Hippocampal formation (tissue), 2 donors: ENCODE results near the gene LRP11.
"Not testable (repeated sequence)": the region's sequence is repeated elsewhere in the genome, so short reads cannot be mapped to it uniquely, and the experiment has no call there.

Source experiments
- DNase-seq, 2 donors: peaks; one replicate each; lab custom pipeline; 2025; lab: John Stamatoyannopoulos, UW

The LRP11 gene

DNA sequence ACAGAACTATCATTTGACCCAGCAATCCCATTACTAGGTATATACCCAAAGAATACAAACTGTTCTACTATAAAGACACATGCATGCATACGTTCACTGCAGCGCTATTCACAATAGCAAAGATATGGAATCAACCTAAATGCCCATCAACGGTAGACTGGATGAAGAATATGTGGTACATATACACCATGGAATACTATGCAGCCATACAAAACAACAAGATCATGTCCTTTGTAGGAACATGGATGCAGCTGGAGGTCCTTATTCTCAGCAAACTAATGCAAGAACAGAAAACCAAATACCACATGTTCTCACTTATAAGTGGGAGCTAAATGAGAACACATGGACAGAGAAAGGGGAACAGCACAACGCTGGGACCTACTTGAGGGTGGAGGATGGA lies 15.8 kb downstream of the LRP11 start:
- not testable (repeated sequence) for DNase-seq

DNA sequence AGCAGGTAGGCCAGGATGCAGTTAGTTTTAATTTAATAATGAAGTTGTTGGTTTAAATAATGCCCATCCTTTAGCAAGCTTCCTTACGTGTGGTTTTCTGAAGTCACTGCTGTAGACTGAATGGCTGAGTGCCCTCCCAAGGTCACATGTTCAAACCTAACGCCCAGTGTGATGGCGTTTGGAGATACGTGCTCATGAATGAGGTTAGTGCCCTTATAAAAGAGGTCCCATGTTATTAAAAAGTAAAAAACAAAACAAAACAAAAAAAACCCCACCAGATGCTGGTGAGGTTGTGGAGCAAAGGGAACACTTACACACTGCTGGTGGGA lies 16.3 kb downstream of the LRP11 start:
- no peak for DNase-seq

DNA sequence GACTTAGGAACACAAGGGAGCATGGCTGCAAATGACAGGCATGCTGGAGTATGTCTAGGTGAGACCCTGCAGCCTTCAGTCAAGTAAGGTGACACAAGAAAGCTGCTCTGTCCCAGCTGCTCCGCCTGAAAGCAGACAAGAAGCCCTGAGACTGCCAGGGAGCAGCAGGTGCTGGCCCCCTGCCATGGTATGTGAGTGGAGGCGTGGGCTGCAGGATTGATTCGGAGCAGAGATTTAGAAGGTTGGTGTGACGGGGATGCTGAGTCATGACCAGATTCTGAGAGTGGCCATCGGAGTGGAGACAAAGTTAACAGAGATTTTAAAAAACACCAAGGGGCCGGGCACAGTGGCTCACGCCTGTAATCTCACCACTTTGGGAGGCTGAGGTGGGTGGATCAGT lies 17.8 kb downstream of the LRP11 start:
- DNase-seq: no peak

DNA sequence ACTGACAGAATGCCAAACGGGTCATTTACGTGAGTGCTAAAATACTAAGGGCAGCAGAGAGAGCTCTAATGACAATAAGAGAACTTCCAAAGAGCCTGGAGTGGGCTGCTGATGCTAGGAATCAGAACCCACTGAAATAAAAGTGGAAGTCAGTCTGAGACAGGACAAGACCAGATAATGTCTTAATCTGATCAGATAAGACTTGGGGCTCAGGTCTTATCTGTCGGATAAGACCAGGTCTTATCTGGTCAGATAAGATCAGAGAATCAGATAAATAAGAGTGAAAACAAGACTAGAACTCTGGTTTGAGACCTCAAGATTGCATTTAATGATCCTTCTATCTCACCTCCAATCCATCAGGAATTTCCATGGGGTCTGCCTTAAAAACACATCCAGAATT lies 18.6 kb downstream of the LRP11 start:
- DNase-seq: no peak

DNA sequence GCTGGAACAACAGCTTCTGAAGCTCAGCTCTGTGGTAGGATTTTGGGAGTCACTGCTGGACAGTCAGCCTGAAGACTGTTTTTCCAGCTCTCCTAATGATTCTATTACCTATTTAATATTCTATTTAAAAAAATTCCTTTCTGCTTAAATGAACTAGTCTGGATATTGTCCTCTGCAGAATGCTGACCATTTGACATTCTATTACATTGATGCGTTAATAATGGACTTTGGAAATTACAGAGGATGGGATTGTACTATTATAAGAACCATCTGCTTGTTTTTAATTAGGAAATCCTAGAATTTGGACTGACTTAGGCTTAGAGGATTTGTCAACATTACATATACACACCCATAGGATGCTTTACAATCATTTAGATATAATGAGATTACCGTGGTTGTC lies 19.7 kb downstream of the LRP11 start:
- no peak for DNase-seq

DNA sequence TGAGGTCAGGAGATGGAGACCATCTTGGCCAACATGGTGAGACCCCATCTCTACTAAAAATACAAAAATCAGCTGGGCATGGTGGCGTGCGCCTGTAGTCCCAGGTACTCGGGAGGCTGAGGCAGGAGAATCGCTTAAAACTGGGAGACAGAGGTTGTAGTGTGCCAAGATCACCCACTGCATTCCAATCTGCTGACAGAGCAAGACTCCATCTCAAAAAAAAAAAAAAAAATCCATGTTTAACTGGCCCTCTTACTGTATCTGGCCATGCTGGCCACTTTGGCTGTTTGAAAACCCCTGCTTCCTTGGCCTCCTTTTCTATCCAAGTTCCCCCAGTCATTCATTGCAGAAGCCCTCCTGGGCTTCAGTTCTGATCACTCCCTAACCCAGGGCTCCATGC lies 20.1 kb downstream of the LRP11 start:
- DNase-seq: not testable (repeated sequence)

DNA sequence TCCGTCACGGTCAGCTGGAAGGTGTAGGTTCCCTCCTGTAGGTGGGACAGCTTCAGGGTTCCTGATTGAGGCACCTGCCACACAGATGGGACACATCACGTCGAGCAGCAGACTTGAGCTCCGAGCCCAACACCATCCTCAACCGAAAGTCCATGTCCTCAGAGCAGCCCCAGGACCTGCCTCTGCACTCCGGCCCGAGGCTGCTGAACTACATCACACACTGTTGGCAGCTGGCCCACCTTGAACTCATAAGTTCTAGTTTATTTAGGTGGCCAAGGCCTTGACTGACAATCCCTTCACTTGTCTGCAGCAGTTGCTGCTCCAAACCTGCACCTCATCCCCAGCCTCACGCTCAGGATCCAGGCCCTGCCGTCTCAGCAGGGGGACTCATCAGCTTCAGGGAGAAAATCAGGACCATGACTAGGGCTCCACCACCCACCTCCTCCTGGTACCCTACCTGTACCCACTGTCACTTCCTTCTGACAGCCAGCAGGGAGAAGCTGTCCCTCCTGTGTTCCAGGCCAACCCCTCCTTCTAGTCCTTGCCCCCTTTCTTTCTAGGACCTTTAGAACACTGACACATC lies 21.0 kb downstream of the LRP11 start:
- DNase-seq: no peak

DNA sequence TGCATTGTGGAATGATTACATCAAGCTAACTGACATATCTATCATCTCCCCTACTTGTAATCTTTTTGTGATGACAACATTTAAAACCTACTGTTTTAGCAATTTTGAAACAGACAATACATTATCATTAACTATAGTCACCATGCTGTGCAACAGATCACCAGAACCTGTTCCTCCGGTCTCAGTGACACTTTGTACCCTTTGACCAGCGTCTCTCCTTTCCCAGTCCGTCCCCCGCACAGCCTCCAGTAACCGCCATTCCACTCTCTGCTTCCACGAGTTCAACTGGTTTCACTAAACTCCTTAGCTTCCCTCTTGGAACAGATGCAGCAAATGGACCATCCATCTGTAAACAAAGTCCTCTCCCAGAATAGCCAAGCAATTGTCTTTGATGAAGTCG lies 21.8 kb downstream of the LRP11 start:
- no peak for DNase-seq

DNA sequence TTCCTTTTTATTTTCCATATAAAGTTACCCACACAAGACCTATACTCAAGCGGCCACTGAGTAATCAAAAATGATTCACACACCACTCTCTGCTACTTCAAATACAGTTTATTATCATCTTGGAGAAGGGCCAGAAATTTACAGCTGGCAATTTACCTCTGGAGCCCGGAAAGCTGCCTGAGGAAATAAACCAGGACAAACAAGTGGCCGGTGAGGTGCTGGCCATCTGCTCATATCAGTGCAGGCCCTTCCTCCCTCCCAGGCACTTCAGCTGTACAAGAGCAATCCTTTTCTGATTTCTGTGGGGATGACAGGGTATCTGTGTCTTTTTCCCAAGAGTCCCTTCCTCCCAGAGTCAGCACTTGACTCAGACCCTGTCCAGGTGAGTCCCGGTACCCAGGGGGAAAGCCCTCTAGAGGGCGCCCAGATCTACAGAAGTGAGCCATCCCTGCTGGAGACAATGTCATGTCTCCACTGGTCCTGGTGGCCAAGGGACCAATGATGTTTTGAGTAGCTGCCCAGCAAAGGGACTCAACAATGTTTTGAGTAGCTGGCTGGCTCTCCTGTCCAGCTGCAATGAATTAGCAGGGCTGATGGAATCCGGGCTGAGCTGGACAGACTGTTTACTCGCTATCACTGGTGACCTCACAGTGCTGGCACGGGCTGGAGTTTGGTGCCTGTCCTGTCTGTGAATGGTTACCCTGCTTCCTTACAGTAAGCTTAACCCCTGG lies 23.6 kb downstream of the LRP11 start:
- peak in 1 of 2 donors; percentile 58 for DNase-seq

DNA sequence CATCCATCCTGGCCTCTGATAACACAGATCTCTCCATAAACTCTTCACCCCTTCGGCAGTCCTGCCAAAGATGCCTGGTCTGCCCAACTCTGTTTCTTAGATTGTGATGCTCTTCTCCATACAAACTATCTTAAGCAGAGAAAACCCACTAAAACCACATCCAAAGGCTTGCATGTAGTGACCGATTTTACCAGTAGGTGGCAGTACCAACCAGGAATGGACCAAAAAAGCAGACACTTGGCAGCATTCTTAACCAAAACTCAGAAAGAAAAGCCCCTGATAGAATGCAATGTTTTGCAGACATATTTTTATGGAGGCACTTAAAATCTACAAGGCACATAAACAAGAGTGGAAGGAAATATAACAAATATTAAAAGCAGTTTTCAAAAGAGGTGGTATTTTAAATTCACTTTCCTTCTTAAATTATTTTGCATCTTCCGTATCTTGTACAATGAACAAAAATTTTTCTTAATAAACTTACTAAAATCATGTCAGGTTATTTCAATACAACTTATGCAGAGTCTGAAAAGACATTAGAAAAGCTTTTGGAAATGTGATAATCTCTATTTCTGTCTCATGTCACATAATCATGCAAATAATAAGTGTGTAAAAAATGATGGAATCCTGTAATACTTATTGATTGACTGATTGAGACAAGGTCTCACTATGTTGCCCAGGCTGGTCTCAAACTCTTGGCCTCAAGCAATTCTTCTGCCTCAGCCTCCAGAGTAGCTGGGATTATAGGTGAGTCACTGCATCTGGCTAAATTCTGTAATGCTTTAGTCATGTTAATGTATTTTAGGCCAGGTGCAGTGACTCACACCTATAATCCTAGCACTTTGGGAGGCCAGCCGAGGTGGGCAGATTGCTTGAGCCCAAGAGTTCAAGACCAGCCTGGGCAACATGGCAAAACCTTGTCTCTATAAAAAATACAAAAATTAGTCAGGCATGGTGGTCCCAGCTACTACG lies 29.4 kb downstream of the LRP11 start:
- peak; percentile 47 to 61 for DNase-seq

DNA sequence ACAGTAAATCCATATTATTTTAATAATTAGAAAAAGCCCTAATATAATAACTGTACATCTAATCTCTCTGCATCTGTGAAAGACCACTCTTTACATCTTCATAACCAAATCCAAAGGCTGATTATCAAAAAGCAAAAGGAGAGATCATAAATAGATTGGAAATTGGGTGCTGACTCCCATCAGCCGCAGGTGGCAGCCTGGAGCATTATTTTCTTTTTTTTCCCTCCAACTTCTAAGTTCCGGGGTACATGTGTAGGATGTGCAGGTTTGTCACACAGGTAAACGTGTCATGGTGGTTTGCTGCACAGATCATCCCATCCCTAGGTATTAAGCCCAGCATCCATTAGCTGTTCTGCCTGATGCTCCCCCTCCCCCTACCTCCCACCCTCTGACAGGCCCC lies 30.5 kb downstream of the LRP11 start:
- no peak for DNase-seq

DNA sequence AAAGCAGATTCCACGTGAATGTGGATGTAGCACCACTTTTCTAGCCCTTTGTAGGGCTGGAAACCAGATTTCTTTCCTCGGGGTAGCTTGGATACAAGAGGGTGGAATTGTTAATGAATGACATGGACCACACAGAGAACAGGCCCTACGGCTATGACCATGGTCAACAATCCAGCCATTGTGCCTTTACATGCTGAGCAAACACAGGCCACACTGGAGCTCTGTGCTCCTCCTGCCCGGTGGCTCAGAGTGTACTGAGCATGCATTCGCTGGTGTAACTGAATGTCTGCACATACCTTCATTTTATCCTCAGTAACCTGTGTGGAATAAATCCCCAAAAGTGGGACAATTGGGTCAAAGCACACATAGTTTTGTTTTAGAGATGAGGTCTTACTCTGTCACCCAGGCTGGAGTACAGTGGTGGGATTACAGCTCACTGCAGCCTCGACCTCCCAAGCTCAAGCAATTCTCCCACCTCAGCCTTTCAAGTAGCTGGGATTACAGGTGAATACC lies 32.8 kb downstream of the LRP11 start:
- peak; percentile 61 to 72 for DNase-seq

DNA sequence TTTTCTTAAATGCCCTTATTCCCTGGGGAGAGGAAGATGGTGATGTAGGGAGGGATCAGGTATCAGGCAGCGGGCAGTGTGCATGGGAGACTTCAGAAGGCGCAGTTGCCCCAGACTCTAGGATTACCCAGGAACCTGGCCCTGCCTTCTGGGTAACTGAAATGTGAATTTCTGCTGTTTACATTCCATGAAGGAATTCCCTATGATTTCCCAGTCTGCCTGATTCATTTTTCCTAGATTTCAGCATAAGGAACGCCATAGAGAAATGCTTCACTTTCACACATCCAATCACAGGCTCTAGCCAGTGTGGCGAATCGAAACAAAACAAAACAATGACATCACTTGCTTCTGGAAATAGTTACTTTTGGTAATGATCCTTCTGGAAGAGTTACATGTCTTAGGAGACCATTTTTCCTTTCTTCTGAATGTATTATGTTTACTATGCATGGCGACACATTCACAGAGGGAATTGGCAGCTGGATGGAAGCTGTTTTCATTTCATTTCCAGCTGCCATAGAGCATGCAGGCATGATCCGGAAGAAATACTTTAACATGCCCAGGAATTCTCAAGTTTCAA lies 33.3 kb downstream of the LRP11 start:
- DNase-seq: no peak

DNA sequence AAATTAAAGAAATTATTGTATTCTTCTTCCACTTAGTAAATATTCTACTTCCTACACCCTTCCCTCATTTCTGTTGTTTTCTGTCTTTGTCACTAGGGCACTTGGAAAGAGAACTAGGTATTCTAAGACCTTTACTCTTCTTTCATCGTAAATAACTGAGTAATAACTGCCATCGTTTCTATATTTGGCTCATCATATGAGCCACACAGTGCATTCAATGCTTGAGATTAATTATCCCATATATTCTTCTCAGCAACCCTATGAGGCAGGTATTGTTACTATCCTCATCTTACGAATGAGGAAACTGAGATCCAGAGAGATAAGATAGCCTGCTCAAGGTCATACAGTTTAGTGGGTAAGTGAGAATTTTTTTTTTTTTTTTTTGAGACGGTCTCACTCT lies 38.9 kb downstream of the LRP11 start:
- no peak for DNase-seq

DNA sequence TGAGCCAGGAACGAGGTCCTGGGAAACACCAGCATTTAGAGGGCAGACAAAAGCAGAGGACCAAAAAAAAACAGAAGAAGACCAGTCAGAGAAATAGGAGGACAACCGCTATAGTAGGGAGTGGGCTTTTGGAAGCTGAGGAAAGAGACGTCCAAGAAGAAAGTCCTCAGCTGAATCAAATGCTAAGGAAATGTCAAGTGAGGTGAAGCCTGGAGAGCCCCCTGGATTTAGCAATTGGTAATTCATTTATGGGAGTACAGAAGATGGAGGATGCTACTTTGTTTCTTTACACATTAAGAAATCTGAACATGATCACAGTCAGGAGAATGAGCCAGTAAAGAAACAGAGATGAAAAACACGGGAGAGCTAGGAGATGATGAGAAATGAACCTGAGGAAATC lies 41.1 kb downstream of the LRP11 start:
- no peak for DNase-seq

DNA sequence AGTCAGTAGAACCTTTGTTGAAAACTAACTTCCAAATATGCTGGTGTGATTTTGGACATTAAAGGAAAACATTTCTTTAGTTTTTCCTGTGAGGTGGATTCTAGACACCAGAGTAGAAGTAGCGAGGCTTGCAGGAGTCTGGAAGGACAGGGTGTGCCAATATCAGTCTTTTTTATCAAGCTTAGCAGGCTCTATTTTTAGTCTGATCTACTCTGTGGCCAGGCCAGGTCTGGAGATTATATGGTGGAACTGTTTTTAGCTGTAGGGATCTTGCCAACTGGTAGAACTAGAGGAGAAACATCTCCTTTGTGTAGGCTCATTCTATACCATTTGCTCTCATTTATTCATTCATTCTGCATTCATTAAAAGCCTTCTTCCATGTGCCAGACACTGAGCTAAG lies 42.7 kb downstream of the LRP11 start:
- no peak for DNase-seq

DNA sequence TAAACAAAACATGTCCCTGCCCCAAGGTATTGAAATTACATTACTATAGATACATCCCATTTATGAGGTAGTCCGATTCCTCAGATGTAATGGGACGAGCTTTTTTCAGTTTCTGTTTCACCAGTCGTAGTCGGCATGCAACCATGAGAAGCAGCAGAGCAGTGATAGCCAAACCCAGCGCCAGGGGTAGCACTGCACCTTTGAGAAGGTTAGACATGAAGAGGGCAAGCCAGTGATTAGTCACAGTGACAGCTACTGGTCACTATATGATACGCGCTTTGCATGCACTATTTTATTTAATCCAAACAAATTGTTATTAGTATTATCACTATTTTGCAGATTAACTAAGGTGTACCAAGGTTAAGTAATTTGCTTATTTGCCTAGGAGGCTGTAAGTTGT lies 43.7 kb downstream of the LRP11 start:
- no peak for DNase-seq

DNA sequence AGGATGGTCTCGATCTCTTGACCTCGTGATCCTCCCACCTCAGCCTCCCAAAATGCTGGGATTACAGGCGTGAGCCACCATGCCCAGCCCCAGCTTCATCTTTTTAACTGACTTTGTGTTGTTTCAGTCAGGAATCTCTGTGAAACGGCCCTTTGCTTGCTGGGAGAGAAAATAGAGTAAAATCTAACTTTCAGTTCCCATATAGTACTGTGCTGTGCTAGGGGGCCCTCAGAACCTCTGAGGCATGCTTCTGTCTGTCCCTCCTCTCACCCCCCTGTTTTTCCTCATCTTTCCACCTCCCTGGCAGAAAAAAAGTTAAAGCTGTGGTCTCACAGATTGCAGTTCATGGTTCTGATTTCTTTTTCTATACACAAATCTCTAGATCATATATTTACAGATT lies 48.4 kb downstream of the LRP11 start:
- DNase-seq: no peak

DNA sequence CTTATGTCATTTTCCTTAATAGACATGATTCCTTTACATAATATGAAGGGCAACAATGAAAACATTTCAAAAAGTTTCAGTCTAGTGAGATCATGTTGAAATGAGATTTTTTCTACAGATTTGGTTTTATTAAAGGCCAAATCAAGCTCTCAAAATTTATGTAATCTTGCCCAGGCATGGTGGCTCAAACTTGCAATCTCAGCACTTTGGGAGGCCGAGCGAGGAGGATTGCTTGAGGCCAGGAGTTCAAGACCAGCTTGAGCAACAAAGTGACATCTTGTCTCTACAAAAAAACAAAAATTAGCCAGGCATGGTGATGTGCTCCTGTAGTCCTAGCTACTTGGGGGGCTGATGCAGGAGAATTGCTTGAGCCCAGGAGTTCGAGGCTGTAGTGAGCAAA lies 50.8 kb downstream of the LRP11 start:
- DNase-seq: no peak

DNA sequence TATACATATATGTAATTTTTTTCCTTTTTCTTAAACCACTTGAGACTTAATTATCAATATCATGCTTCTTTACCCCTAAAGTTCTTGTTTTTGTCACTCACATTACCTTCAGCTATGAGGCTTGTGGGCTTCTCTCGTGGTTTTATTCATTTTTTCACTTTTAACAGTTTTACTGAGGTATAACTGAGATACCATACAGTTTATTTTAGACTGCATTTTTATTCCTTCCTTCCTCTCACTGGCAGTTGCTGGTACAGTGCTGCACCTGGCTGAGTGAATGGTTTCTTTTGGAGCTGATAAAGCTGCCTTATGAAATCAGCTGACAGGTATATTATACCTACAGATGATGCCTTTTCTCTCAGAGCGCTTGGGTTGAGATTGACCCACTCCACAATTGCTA lies 54.4 kb downstream of the LRP11 start:
- DNase-seq: no peak

DNA sequence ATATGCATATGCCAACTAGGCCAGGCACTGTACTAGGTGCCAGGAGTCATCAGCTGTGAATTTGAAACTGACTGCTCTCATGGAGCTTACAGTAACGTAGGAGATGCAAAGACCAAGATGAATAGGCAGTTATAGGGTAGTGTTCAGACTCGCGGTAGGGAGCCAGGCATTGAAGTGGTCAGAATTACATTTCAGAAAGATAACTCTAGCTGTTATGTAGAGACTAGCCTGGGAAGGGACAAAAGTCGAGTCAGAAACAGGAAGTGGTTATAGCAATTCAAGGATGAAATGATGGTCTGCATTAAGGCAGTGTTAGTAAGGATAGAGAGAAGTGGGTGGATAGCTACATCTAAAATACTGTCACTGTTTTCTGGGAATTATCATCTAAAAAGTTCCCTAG lies 58.0 kb downstream of the LRP11 start:
- DNase-seq: no peak

DNA sequence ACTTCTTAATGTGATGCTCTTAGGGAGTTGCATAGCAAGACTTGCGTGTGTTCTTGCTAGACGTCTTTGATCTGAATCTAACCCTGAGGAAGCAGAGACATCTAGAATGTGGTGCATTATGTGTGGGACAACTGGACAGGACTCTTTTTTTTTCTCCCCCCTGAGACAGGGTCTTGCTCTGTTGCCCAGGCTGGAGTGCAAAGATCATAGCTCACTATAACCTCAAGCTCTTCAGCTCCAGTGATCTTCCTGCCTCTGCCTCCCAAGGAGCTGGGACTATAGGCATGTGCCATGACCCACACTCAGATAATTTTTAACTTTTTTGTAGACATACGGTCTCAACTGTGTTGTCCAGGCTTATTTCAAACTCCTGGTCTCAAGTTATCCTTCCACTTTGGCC lies 80.6 kb downstream of the LRP11 start:
- no peak for DNase-seq
